GM21526 (cell line): Measurements from ENCODE around the gene SLC4A3.
A peak's percentile ranks its signal among the peaks of the same experiment; 100 is the strongest.
"Not testable (repeated sequence)": the region's sequence is repeated elsewhere in the genome, so short reads cannot be mapped to it uniquely, and the experiment has no call there.

ENCODE experiments used
- ATAC-seq: cut with Tn5 transposase; IDR thresholded peaks from one replicate; pipeline ENCODE4 v1.9.1; 2021; ENCODE audit warnings: moderate library complexity; ENCODE audit not compliant: unreplicated experiment, low FRiP score

SLC4A3 gene

GRCh38 chr2:219644801-219645480 is 17.5 kb downstream of the SLC4A3 start:
- ATAC-seq: no peak

GRCh38 chr2:219645631-219646527 is 18.4 kb downstream of the SLC4A3 start:
- no peak for ATAC-seq

GRCh38 chr2:219648176-219648575 is 20.7 kb downstream of the SLC4A3 start:
- no peak for ATAC-seq

- ATAC-seq: no peak
Observed at GRCh38 chr2:219648963-219649362, 21.5 kb downstream of the SLC4A3 start.

GRCh38 chr2:219650426-219651248 is 23.2 kb downstream of the SLC4A3 start:
- ATAC-seq: no peak

GRCh38 chr2:219651656-219652055 is 24.2 kb downstream of the SLC4A3 start:
- ATAC-seq: not testable (repeated sequence)

GRCh38 chr2:219656526-219656925 is 29.1 kb downstream of the SLC4A3 start:
- ATAC-seq: no peak

- no peak for ATAC-seq
Observed at GRCh38 chr2:219658196-219658846, 30.9 kb downstream of the SLC4A3 start.

GRCh38 chr2:219658874-219659273 is 31.4 kb downstream of the SLC4A3 start:
- ATAC-seq: no peak

GRCh38 chr2:219661197-219661954 is 33.9 kb downstream of the SLC4A3 start:
- ATAC-seq: peak; percentile 84

- ATAC-seq: no peak
Observed at GRCh38 chr2:219661955-219662395, 34.5 kb downstream of the SLC4A3 start.

GRCh38 chr2:219662566-219662965 is 35.1 kb downstream of the SLC4A3 start:
- ATAC-seq: no peak

- no peak for ATAC-seq
Observed at GRCh38 chr2:219663116-219663762, 35.8 kb downstream of the SLC4A3 start.

GRCh38 chr2:219664041-219664440 is 36.6 kb downstream of the SLC4A3 start:
- ATAC-seq: no peak

GRCh38 chr2:219664944-219665343 is 37.5 kb downstream of the SLC4A3 start:
- no peak for ATAC-seq

GRCh38 chr2:219665926-219666325 is 38.5 kb downstream of the SLC4A3 start:
- no peak for ATAC-seq

GRCh38 chr2:219668316-219668715 is 40.9 kb downstream of the SLC4A3 start:
- no peak for ATAC-seq

GRCh38 chr2:219670386-219670785 is 43.0 kb downstream of the SLC4A3 start:
- ATAC-seq: no peak

- ATAC-seq: no peak
Observed at GRCh38 chr2:219671279-219671678, 43.8 kb downstream of the SLC4A3 start.
